DND-41 (cell line): Measurements from ENCODE around the gene NFIB.

Experiments used
- ATAC-seq: fragments of 200-7000 bp; cut with Tn5 transposase; 3 replicates; pipeline ENCODE4 v1.9.1; 2021; ENCODE audit warnings: low read depth; ENCODE audit not compliant: insufficient read depth
- DNase-seq: peaks from one replicate; pipeline ENCODE4 v3.0.0-alpha.2; 2020
- H2AFZ ChIP-seq: 2 replicates; pipeline ENCODE4 v1.6.0; 2012; ENCODE audit warnings: low read depth, low read length
- H3K27ac ChIP-seq: 2 replicates; pipeline ENCODE4 v1.5.1; 2012; ENCODE audit warnings: low read length, inconsistent platforms
- H3K27me3 ChIP-seq: fragments of 200-600 bp; sonication (generic); 2 replicates; pipeline ENCODE4 v1.6.0; 2012; ENCODE audit warnings: low read length, mild to moderate bottlenecking, inconsistent platforms; ENCODE audit not compliant: insufficient read depth, poor library complexity
- H3K36me3 ChIP-seq: 2 replicates; pipeline ENCODE4 v1.5.1; 2012; ENCODE audit warnings: low read length, inconsistent platforms; ENCODE audit not compliant: insufficient read depth
- H3K4me1 ChIP-seq: 2 replicates; pipeline ENCODE4 v1.5.1; 2012; ENCODE audit warnings: mild to moderate bottlenecking, low read length; ENCODE audit not compliant: insufficient read depth
- H3K4me2 ChIP-seq: 2 replicates; pipeline ENCODE4 v1.6.0; 2012; ENCODE audit warnings: mild to moderate bottlenecking, moderate library complexity, low read length, inconsistent platforms; ENCODE audit not compliant: insufficient read depth
- H3K4me3 ChIP-seq, 2 experiments: fragments of 200-600 bp in 1 of 2; shearing (Covaris generic) in 1 of 2; 2 replicates each; pipeline ENCODE4 v1.5.1; 2012 to 2016; ENCODE audit warnings: inconsistent platforms in 2 of 2, low read length in 2 of 2, mild to moderate bottlenecking in 2 of 2, low read depth in 1 of 2, moderate library complexity in 1 of 2
- H3K79me2 ChIP-seq: 2 replicates; pipeline ENCODE4 v1.6.0; 2012; ENCODE audit warnings: low read length, inconsistent platforms; ENCODE audit not compliant: insufficient read depth
- H3K9ac ChIP-seq: 2 replicates; pipeline ENCODE4 v1.6.0; 2012; ENCODE audit warnings: low read depth, mild to moderate bottlenecking, inconsistent platforms, low read length, moderate library complexity
- H3K9me3 ChIP-seq: 2 replicates; pipeline ENCODE4 v1.5.1; 2012; ENCODE audit warnings: low read length, moderate library complexity, mild to moderate bottlenecking, inconsistent platforms; ENCODE audit not compliant: insufficient read depth, severe bottlenecking
- H4K20me1 ChIP-seq: 2 replicates; pipeline ENCODE4 v1.6.0; 2012; ENCODE audit warnings: low read length; ENCODE audit not compliant: insufficient read depth
- CTCF ChIP-seq: IDR thresholded peaks from 2 replicates; pipeline ENCODE4 v1.5.1; 2012; ENCODE audit warnings: borderline replicate concordance, low read length, moderate library complexity, mild to moderate bottlenecking; ENCODE audit not compliant: poor library complexity, severe bottlenecking; ENCODE audit errors: extremely low read depth
- EZH2 ChIP-seq: IDR thresholded peaks from 3 replicates; pipeline ENCODE4 v1.6.1; 2012; ENCODE audit warnings: borderline replicate concordance, low read depth, mild to moderate bottlenecking, moderate library complexity, low read length, inconsistent platforms; ENCODE audit not compliant: severe bottlenecking

Gene NFIB

GRCh38 chr9:14144215-14144614 is 169.7 kb downstream of the NFIB start:
- no peaks in the 10 kb centered on the region for H3K36me3 ChIP-seq
- no peak overlapping the region for H3K4me3 ChIP-seq
- no peak for ATAC-seq
- H3K9ac ChIP-seq = no peak overlapping the region
- no peak overlapping the region for H3K27ac ChIP-seq
- H4K20me1 ChIP-seq = no peaks in the 10 kb centered on the region
- H3K27me3 ChIP-seq = no peaks in the 10 kb centered on the region
- no peaks in the 10 kb centered on the region for H3K79me2 ChIP-seq
- TF ChIP-seq CTCF (no peak), EZH2 (no peak)
- no peaks in the 10 kb centered on the region for H3K4me1 ChIP-seq
- H2AFZ ChIP-seq = no peak overlapping the region
- H3K4me2 ChIP-seq = no peak overlapping the region
- no peak for DNase-seq
- H3K9me3 ChIP-seq = no peaks in the 10 kb centered on the region

GRCh38 chr9:14141699-14142098 is 172.2 kb downstream of the NFIB start:
- H3K9ac ChIP-seq = no peak overlapping the region
- TF ChIP-seq CTCF (no peak), EZH2 (no peak)
- no peaks in the 10 kb centered on the region for H3K79me2 ChIP-seq
- ATAC-seq = no peak
- no peak overlapping the region for H2AFZ ChIP-seq
- DNase-seq = no peak
- H3K4me2 ChIP-seq = no peak overlapping the region
- H3K9me3 ChIP-seq = no peaks in the 10 kb centered on the region
- no peaks in the 10 kb centered on the region for H3K27me3 ChIP-seq
- H3K36me3 ChIP-seq = no peaks in the 10 kb centered on the region
- no peaks in the 10 kb centered on the region for H3K4me1 ChIP-seq
- H3K27ac ChIP-seq = no peak overlapping the region
- no peak overlapping the region for H3K4me3 ChIP-seq
- H4K20me1 ChIP-seq = no peaks in the 10 kb centered on the region

GRCh38 chr9:14140096-14140697 is 173.7 kb downstream of the NFIB start:
- no peak overlapping the region for H3K4me3 ChIP-seq
- ATAC-seq (no peak), DNase-seq (no peak)
- H3K4me2 ChIP-seq = no peak overlapping the region
- no peak overlapping the region for H3K27ac ChIP-seq
- H3K36me3 ChIP-seq = no peaks in the 10 kb centered on the region
- H4K20me1 ChIP-seq = no peaks in the 10 kb centered on the region
- no peak overlapping the region for H2AFZ ChIP-seq
- H3K4me1 ChIP-seq = no peaks in the 10 kb centered on the region
- no peaks in the 10 kb centered on the region for H3K9me3 ChIP-seq
- no peaks in the 10 kb centered on the region for H3K27me3 ChIP-seq
- H3K79me2 ChIP-seq = no peaks in the 10 kb centered on the region
- H3K9ac ChIP-seq = no peak overlapping the region
- TF ChIP-seq EZH2 (no peak), CTCF (no peak)
